HG02852 (cell line): ENCODE results near the gene LRPAP1.

Experiments used
- ATAC-seq: cut with Tn5 transposase; IDR thresholded peaks from one replicate; pipeline ENCODE4 v1.9.1; 2021; ENCODE audit warnings: mild to moderate bottlenecking, moderate library complexity; ENCODE audit not compliant: unreplicated experiment

The LRPAP1 gene

DNA sequence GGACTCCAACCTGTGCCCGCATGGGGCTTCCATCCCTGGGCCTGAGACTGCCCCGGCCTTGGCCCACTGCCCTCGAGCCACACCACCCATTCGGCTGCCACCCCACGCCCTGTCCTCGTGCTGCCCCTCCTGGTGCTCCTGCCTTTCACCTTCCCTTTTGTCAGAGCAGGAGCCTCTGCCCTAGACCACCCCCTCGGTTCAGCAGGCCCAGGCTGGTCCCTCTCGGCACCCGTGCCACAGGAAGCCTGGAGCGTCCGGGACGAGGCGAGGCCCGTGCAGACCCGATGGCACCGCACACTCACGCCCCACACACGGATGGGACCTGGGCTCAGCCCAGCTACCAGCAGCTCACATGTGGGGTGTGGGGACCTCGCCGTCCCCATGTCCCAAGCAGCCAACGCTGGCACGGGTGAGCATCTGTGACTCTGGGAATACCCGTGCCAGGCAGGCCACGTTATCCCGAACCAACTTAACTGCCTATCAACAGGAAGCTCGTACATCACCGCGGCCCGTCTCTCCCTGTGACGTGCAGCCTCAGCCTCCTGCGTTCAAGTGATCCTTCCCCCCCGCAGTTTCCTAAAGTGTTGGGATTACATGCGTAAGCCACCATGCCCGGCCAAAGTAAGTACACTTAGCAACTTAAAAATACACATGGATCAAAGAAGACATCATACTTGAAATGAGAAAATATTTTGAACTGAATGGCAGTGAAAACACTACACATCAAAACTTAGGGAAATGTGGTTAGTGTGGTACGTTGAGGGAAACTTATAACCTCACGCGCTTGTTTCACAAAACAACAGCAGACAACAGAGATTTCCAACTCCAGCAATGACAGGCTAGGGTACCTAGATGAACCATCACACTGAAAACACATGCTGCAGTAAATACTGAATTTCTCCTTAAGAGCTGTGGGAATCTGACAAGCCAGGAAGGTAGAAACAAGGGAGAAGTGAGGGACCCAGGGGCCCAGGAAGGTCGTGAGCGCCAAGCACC is 29.0 kb downstream of the LRPAP1 start:
- ATAC-seq: no peak

DNA sequence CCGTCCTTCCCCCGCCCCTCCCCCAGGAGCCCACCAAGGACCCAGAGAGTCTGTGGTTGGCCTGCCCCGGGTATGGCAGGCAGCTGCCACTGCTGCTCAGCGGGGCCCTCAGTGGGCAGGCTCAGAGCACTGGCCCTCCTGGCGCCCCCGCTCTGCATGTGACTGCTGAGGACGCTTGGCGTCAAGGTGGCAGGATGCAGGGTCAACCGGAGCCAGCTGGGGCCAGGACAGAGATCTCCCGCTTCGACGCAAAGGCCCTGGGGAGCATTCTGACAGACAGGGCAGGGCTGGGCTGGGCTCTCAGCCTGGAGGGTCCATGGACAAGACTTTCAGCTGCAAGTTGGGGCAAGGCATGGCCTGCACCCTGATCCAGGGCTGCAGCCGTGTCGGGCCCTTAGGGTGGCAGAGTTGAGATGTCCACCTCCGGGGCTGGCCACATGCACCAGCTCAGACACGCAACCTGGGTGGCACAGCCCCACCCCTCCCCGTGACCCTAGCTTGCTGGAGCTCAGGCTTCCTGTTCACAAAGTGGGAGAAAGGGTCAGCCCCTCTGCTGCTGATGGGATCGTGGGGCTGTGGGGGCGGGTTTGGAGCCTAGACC is 30.3 kb downstream of the LRPAP1 start:
- ATAC-seq: no peak

GRCh38 chr4:3501126-3501824 is 30.9 kb downstream of the LRPAP1 start:
- ATAC-seq: no peak

GRCh38 chr4:3500634-3501101 is 31.6 kb downstream of the LRPAP1 start:
- no peak for ATAC-seq

GRCh38 chr4:3500111-3500510 is 32.1 kb downstream of the LRPAP1 start:
- no peak for ATAC-seq

DNA sequence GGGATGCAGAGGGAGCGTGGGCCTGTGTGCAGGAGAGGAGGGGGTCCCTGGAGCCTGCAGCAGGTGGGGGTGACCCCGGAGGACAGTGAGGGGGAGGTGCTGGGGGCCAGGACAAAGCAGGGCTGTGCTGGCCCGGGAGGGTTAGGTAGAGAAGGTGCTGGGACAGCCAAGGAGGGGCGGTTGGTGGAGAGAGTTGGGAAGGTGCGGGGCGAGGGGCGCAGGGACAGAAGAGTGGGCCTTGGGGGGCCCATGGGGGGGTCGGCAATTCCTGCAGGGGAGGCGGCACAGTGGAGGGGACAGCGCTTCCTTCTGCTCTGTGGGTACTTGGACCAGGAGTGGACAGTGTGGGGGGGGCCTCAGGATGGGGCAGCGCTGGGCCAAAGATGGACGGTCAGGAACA is 32.5 kb downstream of the LRPAP1 start:
- no peak for ATAC-seq

GRCh38 chr4:3498901-3499510 is 33.2 kb downstream of the LRPAP1 start:
- ATAC-seq: no peak

- ATAC-seq: no peak
Observed at GRCh38 chr4:3498407-3498806, 33.8 kb downstream of the LRPAP1 start.

GRCh38 chr4:3497523-3498389 is 34.5 kb downstream of the LRPAP1 start:
- no peak for ATAC-seq

- no peak for ATAC-seq
Observed at GRCh38 chr4:3497095-3497494, 35.1 kb downstream of the LRPAP1 start.

GRCh38 chr4:3496021-3496420 is 36.2 kb downstream of the LRPAP1 start:
- ATAC-seq: no peak

GRCh38 chr4:3495204-3495975 is 36.8 kb downstream of the LRPAP1 start:
- no peak for ATAC-seq

GRCh38 chr4:3494462-3494871 is 37.8 kb downstream of the LRPAP1 start:
- ATAC-seq: no peak

GRCh38 chr4:3493720-3494461 is 38.3 kb downstream of the LRPAP1 start:
- no peak for ATAC-seq

- ATAC-seq: no peak
Observed at GRCh38 chr4:3492741-3493719, 39.2 kb downstream of the LRPAP1 start.

DNA sequence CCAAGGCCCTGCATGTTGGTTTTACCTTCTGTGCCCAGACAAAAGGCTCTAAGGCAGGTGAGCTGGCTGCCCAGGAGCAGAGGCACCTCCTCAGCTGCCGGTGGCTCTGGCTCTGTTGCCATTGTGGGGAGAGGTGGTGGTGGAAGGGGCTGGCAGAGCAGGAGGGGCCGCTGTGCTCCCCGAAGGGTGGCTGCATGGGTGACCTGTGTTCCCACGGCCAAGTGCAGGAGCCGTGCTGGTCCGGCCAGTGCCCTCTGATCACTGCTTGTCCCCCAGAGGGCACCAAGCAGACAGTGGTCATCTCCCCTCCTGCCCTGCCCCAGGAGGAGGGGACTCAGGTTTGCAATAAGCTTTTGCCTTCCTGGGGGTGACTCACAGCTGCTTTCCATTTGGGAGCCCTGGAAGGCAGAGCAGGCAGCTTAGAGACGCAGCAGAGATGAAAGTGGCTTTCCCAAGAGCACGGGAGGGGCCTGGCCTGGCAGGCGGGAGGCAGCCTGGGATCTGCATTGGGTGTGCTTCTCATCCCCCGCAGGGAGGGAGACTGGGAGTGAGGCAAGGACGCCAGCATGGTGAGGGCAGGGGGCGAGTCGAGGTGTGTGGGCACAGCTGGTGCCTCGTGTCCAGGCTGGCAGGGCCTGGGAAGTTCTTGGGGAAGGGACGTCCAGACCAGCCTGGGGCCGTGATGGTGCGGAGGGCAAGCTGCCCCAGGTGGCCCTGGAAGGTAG is 40.4 kb downstream of the LRPAP1 start:
- ATAC-seq: no peak

GRCh38 chr4:3489451-3489962 is 42.7 kb downstream of the LRPAP1 start:
- no peak for ATAC-seq
